ENCODE measurements around the gene ST7L.
A peak's percentile ranks its signal among the peaks of the same experiment; 100 is the strongest.
"Not testable (repeated sequence)": the region's sequence is repeated elsewhere in the genome, so short reads cannot be mapped to it uniquely, and the experiment has no call there.

ST7L gene, protein sequence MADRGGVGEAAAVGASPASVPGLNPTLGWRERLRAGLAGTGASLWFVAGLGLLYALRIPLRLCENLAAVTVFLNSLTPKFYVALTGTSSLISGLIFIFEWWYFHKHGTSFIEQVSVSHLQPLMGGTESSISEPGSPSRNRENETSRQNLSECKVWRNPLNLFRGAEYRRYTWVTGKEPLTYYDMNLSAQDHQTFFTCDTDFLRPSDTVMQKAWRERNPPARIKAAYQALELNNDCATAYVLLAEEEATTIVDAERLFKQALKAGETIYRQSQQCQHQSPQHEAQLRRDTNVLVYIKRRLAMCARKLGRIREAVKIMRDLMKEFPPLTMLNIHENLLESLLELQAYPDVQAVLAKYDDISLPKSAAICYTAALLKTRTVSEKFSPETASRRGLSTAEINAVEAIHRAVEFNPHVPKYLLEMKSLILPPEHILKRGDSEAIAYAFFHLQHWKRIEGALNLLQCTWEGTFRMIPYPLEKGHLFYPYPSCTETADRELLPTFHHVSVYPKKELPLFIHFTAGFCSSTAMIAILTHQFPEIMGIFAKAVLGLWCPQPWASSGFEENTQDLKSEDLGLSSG
- 40.0 reads per million, percentile 63 among the genes with 10 or more reads in this experiment for total RNA-seq

GRCh38 chr1:112618721-112619517 is at the start of gene ST7L:
TSS of gene ST7L (minus strand) at chr1:112619141. CDS start at chr1:112619113, 28 bp downstream.
- DNase-seq = peak; percentile 41

- DNase-seq = no peak
These were observed 48.0 kb upstream of the ST7L start for GRCh38 chr1:112666946-112667345.

- DNase-seq = no peak
These were observed 46.9 kb upstream of the ST7L start for GRCh38 chr1:112665857-112666256.

- no peak for DNase-seq
These were observed 32.3 kb upstream of the ST7L start for GRCh38 chr1:112651205-112651604.

DNA sequence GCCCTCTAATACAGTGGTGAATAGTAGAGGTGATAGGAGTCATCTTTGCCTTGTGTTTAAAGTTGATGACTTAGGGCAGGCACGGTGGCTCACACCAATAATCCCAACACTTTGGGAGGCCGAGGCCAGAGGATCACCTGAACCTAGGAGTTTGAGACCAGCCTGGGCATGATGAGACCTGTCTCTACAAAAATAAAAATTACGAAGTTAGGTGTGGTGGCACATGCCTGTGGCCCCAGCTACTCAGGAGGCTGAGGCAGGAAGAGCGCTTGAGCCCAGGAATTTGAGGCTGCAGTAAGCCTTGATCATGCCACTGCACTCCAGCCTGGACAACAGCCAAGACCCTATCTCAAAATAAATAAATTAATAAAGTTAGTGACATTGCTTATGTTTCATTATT is 27.3 kb upstream of the ST7L start:
- no peak for DNase-seq

- DNase-seq = no peak
These were observed 24.1 kb upstream of the ST7L start for GRCh38 chr1:112643080-112643479.

GRCh38 chr1:112640437-112640836 is 21.5 kb upstream of the ST7L start:
- not testable (repeated sequence) for DNase-seq

DNA sequence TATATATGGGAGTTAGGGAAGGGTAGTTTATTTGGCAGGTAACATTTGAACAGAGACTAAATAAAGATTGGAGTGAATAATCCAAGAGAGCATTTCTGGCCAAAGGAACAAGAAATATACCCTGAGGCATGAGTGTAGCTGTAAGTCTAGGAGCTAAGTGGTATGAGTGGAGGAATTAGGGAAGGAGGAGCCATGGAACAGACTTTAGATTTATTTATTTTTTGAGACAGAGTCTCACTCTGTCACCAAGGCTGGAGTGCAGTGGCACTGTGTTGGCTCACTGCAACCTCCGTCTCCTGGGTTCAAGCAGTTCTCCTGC is 19.1 kb upstream of the ST7L start:
- no peak for DNase-seq

DNA sequence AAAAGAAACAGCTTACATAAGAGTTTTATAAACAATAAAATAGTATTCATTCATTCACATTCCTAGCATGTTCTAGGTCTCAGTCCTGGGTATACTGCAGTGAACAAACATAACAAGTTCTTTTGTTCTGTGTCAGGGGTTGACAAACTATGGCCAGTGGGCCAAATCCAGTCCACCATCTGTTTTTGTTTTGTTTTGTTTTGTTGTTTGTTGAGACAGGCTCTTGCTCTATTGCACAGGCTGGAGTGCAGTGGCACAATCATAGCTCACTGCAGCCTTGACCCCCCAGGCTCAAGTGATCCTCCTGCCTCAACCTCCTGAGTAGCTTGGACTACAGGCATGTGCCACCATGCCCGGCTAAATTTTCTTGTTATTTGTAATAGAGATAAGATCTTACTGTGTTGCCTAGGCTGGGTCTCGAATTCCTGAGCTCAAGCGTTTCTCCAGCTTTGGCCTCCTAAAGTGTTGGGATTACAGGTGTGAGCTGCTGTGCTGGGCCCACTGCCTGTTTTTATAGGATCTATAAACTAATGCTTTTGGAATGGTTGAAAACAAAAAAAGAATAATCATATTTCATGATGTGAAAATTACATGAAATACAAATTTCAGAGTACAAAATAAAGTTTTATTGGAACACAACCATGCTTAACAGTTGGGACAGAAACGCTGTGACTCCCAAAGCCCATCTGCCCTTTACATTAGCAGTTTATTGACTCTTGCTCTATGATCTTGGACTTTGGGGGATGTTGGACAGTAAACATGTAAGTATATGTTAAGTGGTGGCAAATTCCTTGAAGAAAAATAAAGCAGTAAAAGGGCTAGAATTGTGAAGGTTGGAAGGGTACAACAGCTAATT is 18.5 kb upstream of the ST7L start:
- no peak for DNase-seq

DNA sequence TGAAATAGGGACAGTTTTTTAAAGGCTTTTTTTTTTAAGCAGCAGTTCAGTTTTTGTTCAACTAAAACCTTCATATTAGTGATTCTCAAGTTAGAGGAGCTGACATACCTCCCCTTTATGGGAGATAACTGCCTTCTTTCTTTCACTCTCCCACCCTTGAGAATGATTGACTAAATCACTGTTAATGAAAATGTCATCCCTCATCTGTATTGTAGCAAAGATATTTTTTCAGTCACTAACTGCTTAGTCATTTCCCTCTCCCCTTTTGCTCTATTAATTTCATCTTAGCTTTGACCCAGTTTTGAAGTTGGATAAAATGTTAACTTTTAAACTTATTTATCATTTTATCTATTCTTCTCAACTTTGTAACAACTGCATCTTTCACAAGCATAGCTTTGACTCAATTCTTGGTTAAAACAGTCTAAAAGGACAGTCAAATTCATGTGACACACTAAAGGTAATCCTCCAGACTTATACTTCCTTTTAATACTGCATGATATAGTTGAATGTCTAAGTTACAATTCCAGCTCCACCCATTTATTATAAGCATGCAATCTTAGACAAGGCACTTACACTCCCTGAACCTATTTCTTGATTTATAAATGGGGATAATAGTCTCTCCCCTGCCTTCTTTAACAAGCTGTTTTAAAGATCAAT is 17.8 kb upstream of the ST7L start:
- DNase-seq = no peak

DNA sequence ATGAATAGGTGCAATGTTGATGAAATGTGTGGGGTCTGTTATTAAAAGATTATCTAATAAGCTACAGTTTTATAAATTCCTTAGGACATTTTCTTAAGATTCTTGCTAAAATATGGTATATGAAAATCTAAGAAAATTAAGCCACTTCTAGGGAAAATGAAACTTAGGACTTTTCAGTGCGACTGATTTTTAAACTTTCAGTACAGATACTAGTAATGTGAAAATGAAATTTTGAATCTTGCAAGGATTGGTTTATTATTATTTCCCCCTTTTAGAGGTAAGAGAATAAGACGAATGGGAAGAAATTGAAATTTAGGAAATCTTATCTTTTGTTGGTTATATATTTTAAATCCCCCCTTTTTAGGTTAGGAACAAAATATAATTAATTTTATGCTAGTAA is 17.1 kb upstream of the ST7L start:
- no peak for DNase-seq

GRCh38 chr1:112634367-112634766 is 15.4 kb upstream of the ST7L start:
- no peak for DNase-seq

DNA sequence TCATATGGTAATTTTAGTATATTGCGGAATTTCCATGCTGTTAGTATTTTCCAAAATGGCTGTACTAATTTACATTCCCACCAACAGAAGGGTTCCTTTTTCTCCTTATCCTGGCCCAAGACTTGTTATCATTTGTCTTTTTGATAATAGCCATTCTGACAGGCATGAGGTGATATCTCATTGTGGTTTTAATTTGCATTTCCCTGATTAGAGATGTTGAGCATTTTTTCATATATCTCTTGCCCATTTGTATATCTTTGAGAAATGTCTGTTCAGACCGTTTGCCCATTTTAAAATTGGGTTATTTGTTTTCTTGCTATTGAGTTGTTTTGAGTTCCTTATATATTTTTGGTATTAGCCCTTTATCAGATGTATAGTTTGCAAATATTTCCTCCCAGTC is 14.7 kb upstream of the ST7L start:
- no peak for DNase-seq

DNA sequence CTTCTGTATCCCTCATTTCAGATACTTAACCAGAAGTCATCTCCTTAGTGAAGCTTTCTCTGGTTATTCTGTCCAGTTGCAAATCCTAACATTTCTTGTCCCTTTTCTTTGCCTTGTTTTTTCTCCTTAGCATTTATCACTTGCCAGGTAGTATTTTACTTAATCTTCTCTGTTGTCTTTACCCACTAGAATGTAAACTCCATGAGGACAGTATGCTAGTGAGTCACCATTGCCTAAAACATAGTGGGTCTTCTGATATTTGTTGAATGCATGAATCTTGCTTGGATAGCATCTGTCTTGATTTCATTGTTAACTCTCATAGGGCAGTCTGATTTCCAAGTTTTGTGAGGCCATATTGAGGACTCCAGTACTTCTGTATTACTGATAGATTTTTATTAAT is 10.3 kb upstream of the ST7L start:
- no peak for DNase-seq

DNA sequence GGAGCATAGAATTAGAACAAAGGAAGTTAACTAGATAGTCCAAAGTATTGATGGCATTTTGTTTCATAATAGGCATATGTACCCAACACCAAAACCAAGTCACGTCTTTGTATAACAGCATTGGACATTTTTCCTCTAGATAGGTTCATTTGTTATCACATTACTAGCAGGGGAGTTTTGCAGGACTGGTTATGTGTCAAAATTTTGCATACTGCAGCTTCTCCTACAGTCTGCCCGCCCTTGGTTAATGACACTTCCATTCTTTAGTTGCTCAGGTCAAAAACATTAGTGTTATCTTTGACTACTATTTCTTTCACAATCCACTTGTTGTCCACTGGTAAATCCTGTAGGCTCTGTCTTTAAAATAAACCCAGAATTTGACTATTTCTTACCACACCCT is 9.6 kb upstream of the ST7L start:
- no peak for DNase-seq

DNA sequence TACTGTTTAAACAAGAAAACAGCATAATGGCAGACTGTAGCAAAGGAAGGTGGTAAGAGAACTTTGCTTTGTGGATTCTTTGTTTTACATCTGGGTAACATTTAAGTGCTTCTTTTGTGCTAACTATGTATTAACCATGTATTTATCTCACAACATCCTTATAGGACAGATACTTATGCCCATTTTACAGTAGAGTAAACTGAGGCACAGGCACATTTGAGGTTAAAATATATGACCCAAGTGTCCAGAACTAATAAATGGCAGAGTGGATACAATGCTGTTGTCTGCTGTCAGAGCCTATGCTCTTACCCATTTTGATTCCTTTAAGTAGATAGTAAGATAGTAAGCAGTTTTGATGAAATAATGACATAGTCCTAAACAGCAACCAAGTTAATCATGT is 7.9 kb upstream of the ST7L start:
- DNase-seq = no peak

- no peak for DNase-seq
These were observed 7.3 kb upstream of the ST7L start for GRCh38 chr1:112626193-112626592.

DNA sequence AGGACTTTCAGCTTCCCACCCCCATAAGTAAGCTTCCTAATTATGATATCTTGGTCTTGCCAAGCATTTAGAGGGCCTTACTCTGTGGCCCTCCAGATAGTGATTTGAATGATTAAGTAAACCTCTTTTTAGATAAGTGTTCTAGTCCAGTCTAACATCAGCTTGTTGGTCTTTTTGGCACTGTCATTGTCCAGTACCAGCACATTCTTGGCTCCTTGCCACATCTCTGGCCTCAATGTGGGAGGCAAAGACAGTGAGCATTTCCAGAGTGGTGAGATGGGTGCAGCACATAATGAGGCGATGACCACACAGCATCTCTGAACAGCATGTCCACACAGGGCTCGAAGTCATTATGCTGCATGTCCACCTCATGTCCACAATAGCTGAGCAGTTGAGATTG is 6.8 kb upstream of the ST7L start:
- no peak for DNase-seq

- not testable (repeated sequence) for DNase-seq
These were observed 5.6 kb upstream of the ST7L start for GRCh38 chr1:112624493-112624892.

DNA sequence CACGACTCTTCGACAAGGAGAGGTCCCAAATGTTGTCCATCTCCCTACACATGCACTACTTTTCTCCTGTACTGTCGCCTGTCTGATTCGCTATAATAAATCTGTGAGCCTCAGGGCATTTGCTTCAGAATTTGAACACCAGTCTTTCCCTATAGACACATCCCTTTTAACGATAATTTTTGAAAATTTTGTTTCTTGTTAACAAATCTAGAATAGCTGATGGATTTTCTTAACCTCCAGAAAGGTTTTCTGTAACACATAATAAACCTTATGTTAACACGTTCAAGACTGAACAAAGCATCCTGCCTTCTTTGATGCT is 1.4 kb upstream of the ST7L start:
- DNase-seq = no peak

- DNase-seq = peak; percentile 86
These were observed 806 bp upstream of the ST7L start, which contains the start of gene CAPZA1 for GRCh38 chr1:112619518-112620376. TSS of gene CAPZA1 (plus strand) at chr1:112619832. CDS start at chr1:112619845, 13 bp downstream.
